ENCODE data around the gene OPCML.

OPCML gene

GRCh38 chr11:132636523-132636922 lies 895.8 kb downstream of the OPCML start:
- no peak for DNase-seq

- DNase-seq = no peak
Measured at GRCh38 chr11:132632641-132633124, 899.6 kb downstream of the OPCML start.

GRCh38 chr11:132631989-132632388 lies 900.3 kb downstream of the OPCML start:
- DNase-seq = no peak

GRCh38 chr11:132627981-132628380 lies 904.3 kb downstream of the OPCML start:
- no peak for DNase-seq

GRCh38 chr11:132626446-132626845 lies 905.9 kb downstream of the OPCML start:
- no peak for DNase-seq

GRCh38 chr11:132623511-132623910 lies 908.8 kb downstream of the OPCML start:
- DNase-seq = no peak

- DNase-seq = no peak
Measured at GRCh38 chr11:132621976-132622580, 910.2 kb downstream of the OPCML start.

- DNase-seq = no peak
Measured at GRCh38 chr11:132620423-132620822, 911.9 kb downstream of the OPCML start.

GRCh38 chr11:132610791-132611190 lies 921.5 kb downstream of the OPCML start:
- DNase-seq = no peak

- no peak for DNase-seq
Measured at GRCh38 chr11:132610216-132610615, 922.1 kb downstream of the OPCML start.

- no peak for DNase-seq
Measured at GRCh38 chr11:132607575-132607974, 924.7 kb downstream of the OPCML start.

GRCh38 chr11:132605825-132606570 lies 926.3 kb downstream of the OPCML start:
- DNase-seq = no peak

- DNase-seq = no peak
Measured at GRCh38 chr11:132604431-132604830, 927.9 kb downstream of the OPCML start.

- no peak for DNase-seq
Measured at GRCh38 chr11:132601875-132602274, 930.4 kb downstream of the OPCML start.

GRCh38 chr11:132595711-132596134 lies 936.6 kb downstream of the OPCML start:
- no peak for DNase-seq

- no peak for DNase-seq
Measured at GRCh38 chr11:132595246-132595645, 937.1 kb downstream of the OPCML start.

GRCh38 chr11:132590986-132591385 lies 941.3 kb downstream of the OPCML start:
- no peak for DNase-seq

- DNase-seq = no peak
Measured at GRCh38 chr11:132590554-132590953, 941.7 kb downstream of the OPCML start.

- no peak for DNase-seq
Measured at GRCh38 chr11:132589791-132590190, 942.5 kb downstream of the OPCML start.

- no peak for DNase-seq
Measured at GRCh38 chr11:132588366-132588765, 943.9 kb downstream of the OPCML start.

- DNase-seq = no peak
Measured at GRCh38 chr11:132587716-132588115, 944.6 kb downstream of the OPCML start.

- DNase-seq = no peak
Measured at GRCh38 chr11:132586801-132587200, 945.5 kb downstream of the OPCML start.

GRCh38 chr11:132579634-132580327 lies 952.5 kb downstream of the OPCML start:
- no peak for DNase-seq

GRCh38 chr11:132579136-132579535 lies 953.2 kb downstream of the OPCML start:
- DNase-seq = no peak

Data from NCI-H446 (cell line).